WI38 (cell line): ENCODE measurements around the gene NDUFB7.
"Not testable (repeated sequence)": the region's sequence is repeated elsewhere in the genome, so short reads cannot be mapped to it uniquely, and the experiment has no call there.

ENCODE experiments used
- H3K4me3 ChIP-seq: 2 replicates; pipeline ENCODE4 v1.5.1; 2011; ENCODE audit warnings: low read depth, mild to moderate bottlenecking, control low read depth, low read length
- CTCF ChIP-seq: IDR thresholded peaks from 2 replicates; pipeline ENCODE4 v1.5.1; 2012; ENCODE audit warnings: low read depth, mild to moderate bottlenecking, control low read depth, low read length

NDUFB7 gene

DNA sequence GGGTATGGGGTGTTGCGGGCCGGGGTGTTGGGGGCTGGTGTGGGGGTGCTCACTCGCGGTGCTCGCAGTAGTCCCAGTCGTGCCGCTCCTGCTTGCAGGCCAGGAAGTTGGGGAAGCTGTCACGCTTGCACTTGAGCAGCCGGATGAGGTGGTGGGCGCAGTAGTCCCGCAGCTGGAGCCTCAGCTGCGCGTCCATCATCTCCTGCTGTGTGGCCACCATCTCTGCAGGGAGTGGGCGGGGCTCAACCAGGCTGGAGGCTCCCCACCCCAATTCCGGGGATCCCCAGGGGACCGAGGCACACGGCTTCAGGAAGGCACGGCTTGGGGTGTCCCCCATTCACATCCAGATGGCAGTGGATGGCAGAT, 5.2 kb downstream of the NDUFB7 start:
- no peak for TF ChIP-seq CTCF
- H3K4me3 ChIP-seq: no peak overlapping the region

- no peak overlapping the region for H3K4me3 ChIP-seq
- TF ChIP-seq CTCF: no peak
Measured at GRCh38 chr19:14565765-14566711, 5.8 kb downstream of the NDUFB7 start.

DNA sequence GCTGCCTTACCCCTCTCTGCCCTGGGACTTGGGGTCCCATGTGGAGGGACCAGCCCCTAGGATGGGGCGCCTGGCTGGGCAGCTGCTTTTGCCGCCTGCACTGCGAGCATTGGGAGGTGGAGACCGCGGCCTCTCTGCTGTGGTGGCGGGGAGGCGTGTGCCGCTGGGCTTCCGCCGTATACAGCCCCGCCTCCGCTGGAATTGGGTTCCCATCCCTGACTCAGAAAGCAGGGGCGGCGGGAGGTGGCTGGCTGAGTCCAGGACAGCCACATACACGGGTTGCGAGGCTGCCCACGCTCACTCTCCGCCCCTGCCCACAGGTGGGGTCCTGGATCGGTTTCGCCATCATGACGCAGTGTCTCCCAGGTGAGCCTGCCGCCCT, 6.6 kb downstream of the NDUFB7 start:
- TF ChIP-seq CTCF: no peak
- no peak overlapping the region for H3K4me3 ChIP-seq

- not testable (repeated sequence) for H3K4me3 ChIP-seq
Measured at GRCh38 chr19:14564652-14565297, 7.1 kb downstream of the NDUFB7 start.

GRCh38 chr19:14563989-14564651, 7.7 kb downstream of the NDUFB7 start:
- TF ChIP-seq CTCF: no peak
- H3K4me3 ChIP-seq: no peak overlapping the region

- TF ChIP-seq CTCF: no peak
- H3K4me3 ChIP-seq: no peak overlapping the region
Measured at GRCh38 chr19:14563590-14563926, 8.3 kb downstream of the NDUFB7 start.

DNA sequence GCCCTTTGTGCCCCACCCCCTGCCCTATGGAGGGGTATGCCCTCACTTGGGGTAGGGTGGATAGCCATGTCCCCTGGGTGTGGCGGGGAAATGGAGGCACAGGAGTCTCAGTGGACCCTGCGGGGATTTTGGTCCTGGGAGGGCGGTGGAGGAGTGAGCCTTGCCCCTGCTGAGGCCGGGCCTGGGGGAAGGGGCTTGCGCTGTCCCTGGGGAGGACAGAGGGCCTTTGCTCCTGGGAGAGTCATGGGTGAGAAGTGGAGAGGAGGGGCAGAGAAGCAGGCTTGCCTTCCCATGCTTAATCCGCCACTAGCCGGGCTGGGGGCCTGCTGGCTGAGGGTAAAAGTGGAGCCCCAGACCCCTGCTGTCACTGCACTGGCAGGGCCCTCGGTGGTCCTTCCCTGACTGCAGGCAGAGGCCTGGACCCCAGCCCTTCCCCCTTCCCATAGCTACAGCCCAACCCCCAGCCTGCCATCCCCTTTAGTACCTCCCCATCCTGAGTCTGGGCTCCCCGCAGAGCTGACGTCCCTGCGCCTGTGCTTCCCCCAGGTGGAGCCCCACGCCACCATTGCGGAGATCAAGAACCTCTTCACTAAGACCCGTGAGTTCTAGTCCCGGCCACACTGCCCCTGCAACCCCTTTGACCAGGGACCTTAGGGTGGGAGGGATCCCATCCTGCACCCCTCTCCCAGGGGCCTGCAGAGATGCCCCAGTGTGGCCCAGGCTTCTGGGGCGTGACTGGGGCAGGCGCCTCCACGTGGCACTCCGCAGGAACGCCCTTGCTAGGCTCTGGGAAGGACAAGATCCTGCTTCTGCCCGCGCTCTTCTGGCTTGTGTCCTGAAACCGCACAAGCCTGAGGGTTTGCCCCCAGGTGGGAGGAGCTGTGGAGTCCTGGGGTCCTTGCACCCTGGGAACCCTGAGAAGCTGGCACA, 8.9 kb downstream of the NDUFB7 start:
- no peak for TF ChIP-seq CTCF
- H3K4me3 ChIP-seq: no peak overlapping the region
